Psoas muscle (tissue), 8 donors: ENCODE measurements around the gene HOXB1. TPM values are rescaled to one million over a fixed set of nuclear protein-coding genes. Genes with fewer than 3 reads are reported as not detected.

Experiments used
- ATAC-seq, 4 donors: fragments of 200-7000 bp; cut with Tn5 transposase; one replicate each; pipeline ENCODE4 v1.9.1; 2020; ENCODE audit warnings: moderate library complexity in 3 of 4, mild to moderate bottlenecking in 2 of 4
- DNase-seq, 2 donors: peaks; one replicate each; pipeline ENCODE4 v3.0.0-alpha.2; 2020
- H3K27ac ChIP-seq: fragments of 200-600 bp; one replicate; pipeline ENCODE4 v1.8.0; 2022
- H3K27me3 ChIP-seq, 3 donors: fragments of 200-600 bp in 1 of 3; one replicate each; pipeline versions ENCODE4 v1.6.1 to v1.8.0; 2013 to 2022; ENCODE audit warnings: low read length in 2 of 3, mild to moderate bottlenecking in 2 of 3, moderate library complexity in 1 of 3; ENCODE audit not compliant: insufficient read depth in 3 of 3
- H3K36me3 ChIP-seq, 2 donors: fragments of 200-600 bp in 1 of 2; one replicate each; pipeline versions ENCODE4 v1.6.1 to v1.8.0; 2013 to 2022; ENCODE audit warnings: low read depth in 1 of 2, mild to moderate bottlenecking in 1 of 2, moderate library complexity in 1 of 2; ENCODE audit not compliant: insufficient read depth in 1 of 2
- H3K4me1 ChIP-seq: fragments of 200-600 bp; one replicate; pipeline ENCODE4 v1.8.0; 2022
- H3K4me3 ChIP-seq: fragments of 200-600 bp; one replicate; pipeline ENCODE4 v1.8.0; 2022; ENCODE audit warnings: mild to moderate bottlenecking
- H3K9me3 ChIP-seq: fragments of 200-600 bp; one replicate; pipeline ENCODE4 v1.8.0; 2022
- WGBS, 3 donors: extraction: QIAGEN DNeasy Blood & Tissue Kit; methylation state at CpG; one replicate each; pipeline versions ENCODE4 v1.1.6 to v1.1.7; 2013; 5-methylcytosine and 5-hydroxymethylcytosine counted together
- intact Hi-C, 2 donors: fragments of 100-400 bp; cut with DNase I; formaldehyde crosslinking; loops; one replicate each; pipeline versions ENCODE4 v1.11.0 to v1.14.2; 2022
- polyA plus RNA-seq, 3 donors: library from polyadenylated mRNA; stranded (reverse); fragments of 200-250 nt; gene quantifications; one replicate each; pipeline ENCODE4 v1.2.3, GENCODE V29; 2013
- total RNA-seq, 4 donors: library from RNA; stranded (reverse); fragmentation: NEBNext Ultra II Directional in 2 of 4; extraction: Animal tissue kit (Norgen Biotek cat#: 25700) in 2 of 4; gene quantifications; one replicate each; pipeline versions ENCODE4 v1.2.1 to v1.2.4, GENCODE V29; 2021 to 2023
- TF ChIP-seq, protein P1 (sequence below): fragments of 200-600 bp; IDR thresholded peaks from one replicate; pipeline ENCODE4 v1.8.0; 2022; ENCODE audit warnings: antibody characterized with exemption
- donor health status: healthy with polysubstance abuse.
- donor health status: DM: no; HTN: no; CAD: no; lungs with moderate emphysema.
- donor health status: Bipolar disorder and iron deficiency.
- donor health status: healthy.
- donor health status: DM: yes; HTN: yes; CAD: no.
- donor health status: DM: no; HTN: no; CAD: no.
- donor health status: DM: no; HTN: no; CAD: no.
- donor health status: DM: yes; HTN: yes; CAD: no.

HOXB1 gene
- total and polyA plus RNA-seq, 7 donors, result not detected

GRCh38 chr17:48544349-48545021 is 13.7 kb upstream of the HOXB1 start:
- H3K27me3 ChIP-seq, result peaks cover 4 to 9% (median 9%) of the 10 kb centered on the region in 3 donors
- H3K4me3 ChIP-seq, result peak overlapping the region; percentile 85
- WGBS, 3 donors, result 6 to 8% (median 8%) methylated on average over 35 to 38 of the region's 38 CpGs
- ATAC-seq, result peak in 3 of 4 donors; percentile 39 to 58 (median 40)
- H3K27ac ChIP-seq, result peak overlapping the region; percentile 89
- peaks cover 5% of the 10 kb centered on the region for H3K4me1 ChIP-seq
- peak; percentile 91 for DNase-seq
- H3K9me3 ChIP-seq, result no peaks in the 10 kb centered on the region
- TF ChIP-seq, protein P1, sequence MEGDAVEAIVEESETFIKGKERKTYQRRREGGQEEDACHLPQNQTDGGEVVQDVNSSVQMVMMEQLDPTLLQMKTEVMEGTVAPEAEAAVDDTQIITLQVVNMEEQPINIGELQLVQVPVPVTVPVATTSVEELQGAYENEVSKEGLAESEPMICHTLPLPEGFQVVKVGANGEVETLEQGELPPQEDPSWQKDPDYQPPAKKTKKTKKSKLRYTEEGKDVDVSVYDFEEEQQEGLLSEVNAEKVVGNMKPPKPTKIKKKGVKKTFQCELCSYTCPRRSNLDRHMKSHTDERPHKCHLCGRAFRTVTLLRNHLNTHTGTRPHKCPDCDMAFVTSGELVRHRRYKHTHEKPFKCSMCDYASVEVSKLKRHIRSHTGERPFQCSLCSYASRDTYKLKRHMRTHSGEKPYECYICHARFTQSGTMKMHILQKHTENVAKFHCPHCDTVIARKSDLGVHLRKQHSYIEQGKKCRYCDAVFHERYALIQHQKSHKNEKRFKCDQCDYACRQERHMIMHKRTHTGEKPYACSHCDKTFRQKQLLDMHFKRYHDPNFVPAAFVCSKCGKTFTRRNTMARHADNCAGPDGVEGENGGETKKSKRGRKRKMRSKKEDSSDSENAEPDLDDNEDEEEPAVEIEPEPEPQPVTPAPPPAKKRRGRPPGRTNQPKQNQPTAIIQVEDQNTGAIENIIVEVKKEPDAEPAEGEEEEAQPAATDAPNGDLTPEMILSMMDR, result no peak
- H3K36me3 ChIP-seq, result no peaks in the 10 kb centered on the region
- intact Hi-C loops, result loop anchor here in 1 of 2 donors (5.0 kb wide), 1 partner anchor 52 kb away; no protein-coding TSS in a partner anchor

GRCh38 chr17:48543854-48544348 is 13.1 kb upstream of the HOXB1 start:
- H3K27me3 ChIP-seq, result peaks cover 4 to 9% (median 9%) of the 10 kb centered on the region in 3 donors
- peak overlapping the region; percentile 85 for H3K4me3 ChIP-seq
- DNase-seq, result no peak
- peak overlapping the region; percentile 89 for H3K27ac ChIP-seq
- intact Hi-C loops, result loop anchor here in 1 of 2 donors (5.0 kb wide), 1 partner anchor 52 kb away; no protein-coding TSS in a partner anchor
- 2 to 5% (median 2%) methylated on average over 19 to 20 of the region's 20 CpGs for WGBS, 3 donors
- no peaks in the 10 kb centered on the region for H3K36me3 ChIP-seq
- H3K4me1 ChIP-seq, result peaks cover 5% of the 10 kb centered on the region
- peak; percentile 15 to 46 (median 32) for ATAC-seq
- no peaks in the 10 kb centered on the region for H3K9me3 ChIP-seq
- TF ChIP-seq, protein P1, result no peak

DNA sequence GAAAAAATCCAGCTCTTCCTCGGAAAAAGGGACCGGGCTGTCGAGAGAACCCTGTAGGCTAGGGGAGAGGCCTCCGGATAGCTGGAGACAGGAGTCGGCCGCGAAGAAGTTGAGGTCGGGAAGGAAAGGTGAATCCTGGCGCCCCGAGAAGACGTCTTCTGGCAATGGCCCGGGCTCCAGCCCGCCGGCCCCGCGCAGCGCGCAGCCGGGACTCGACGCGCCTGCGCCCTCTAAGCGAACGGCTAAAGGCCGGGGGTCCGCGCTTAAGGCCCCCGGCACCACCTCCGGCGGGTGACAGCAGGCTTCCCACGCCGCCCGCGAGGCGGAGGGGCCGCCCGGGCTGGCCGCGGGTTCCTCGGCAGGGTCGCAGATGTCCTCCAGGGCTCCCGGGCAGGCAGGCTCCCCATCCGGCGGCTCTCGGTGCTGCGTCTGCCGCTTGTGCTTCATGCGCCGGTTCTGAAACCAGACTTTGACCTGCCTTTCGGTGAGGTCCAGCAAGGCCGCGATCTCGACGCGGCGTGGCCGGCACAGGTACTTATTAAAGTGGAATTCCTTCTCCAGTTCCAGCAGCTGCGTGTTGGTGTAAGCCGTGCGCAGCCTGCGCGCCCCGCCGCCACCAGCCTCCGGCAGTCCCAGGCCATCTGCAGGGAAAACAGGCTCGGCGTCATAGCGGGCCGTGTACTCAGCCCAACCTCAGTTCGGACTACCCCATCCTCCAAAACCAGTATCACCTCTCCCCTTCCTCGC is 12.5 kb upstream of the HOXB1 start:
- TF ChIP-seq, protein P1, result peak; percentile 26
- intact Hi-C loops, result loop anchor here in 1 of 2 donors (5.0 kb wide), 1 partner anchor 51 kb away; no protein-coding TSS in a partner anchor
- ATAC-seq, result peak; percentile 59 to 67 (median 64)
- Histone ChIP-seq H3K4me1 (peaks cover 5% of the 10 kb centered on the region), H3K9me3 (no peaks in the 10 kb centered on the region), H3K4me3 (peak overlapping the region; percentile 85), H3K27ac (peak overlapping the region; percentile 89), H3K27me3 (peaks cover 4 to 9% (median 9%) of the 10 kb centered on the region in 3 donors), H3K36me3 (no peaks in the 10 kb centered on the region)
- WGBS, 3 donors, result 0 to 1% (median 0%) methylated on average over 58 to 72 of the region's 72 CpGs
- DNase-seq, result peak; percentile 62 to 73

DNA sequence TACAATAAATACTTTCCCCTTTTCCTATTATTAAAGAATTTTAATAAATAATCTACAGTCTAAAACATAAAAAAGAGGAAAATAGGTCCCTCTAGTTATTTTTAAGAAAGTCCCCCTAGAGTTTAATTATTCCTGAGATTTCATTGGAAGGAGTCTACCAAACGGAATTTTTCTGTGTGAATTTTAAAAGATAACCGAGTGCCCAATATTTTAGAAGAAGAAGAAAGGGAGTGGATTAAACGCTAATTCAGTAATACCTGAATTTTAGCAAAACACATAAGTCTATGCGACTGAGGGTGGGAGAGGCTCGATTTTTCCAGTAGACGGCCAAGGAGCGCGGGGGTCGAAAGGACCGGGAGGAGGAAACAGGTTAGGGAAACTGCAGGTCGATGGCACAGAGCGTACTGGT is 11.9 kb upstream of the HOXB1 start:
- Histone ChIP-seq H3K27me3 (peaks cover 4 to 9% (median 9%) of the 10 kb centered on the region in 3 donors), H3K4me1 (peaks cover 5% of the 10 kb centered on the region), H3K9me3 (no peaks in the 10 kb centered on the region), H3K27ac (peak overlapping the region; percentile 89), H3K36me3 (no peaks in the 10 kb centered on the region), H3K4me3 (peak overlapping the region; percentile 85)
- TF ChIP-seq, protein P1, result no peak
- peak in 1 of 4 donors; percentile 13 for ATAC-seq
- intact Hi-C loops, result loop anchor here in 1 of 2 donors (5.0 kb wide), 1 partner anchor 50 kb away; no protein-coding TSS in a partner anchor
- no peak for DNase-seq
- WGBS, 3 donors, result 5 to 20% (median 7%) methylated on average over 12 of the region's 12 CpGs
